ENCODE measurements around the gene FRMD4B. TPM values are rescaled to one million over a fixed set of nuclear protein-coding genes. Genes with fewer than 3 reads are reported as not detected.

Gene FRMD4B
- total and polyA plus RNA-seq, 10 of the 15 experiments (the other 5 are each of a cell fraction or from before 2014, with no cell fraction given): 3.9 to 11.4 (median 8.0) TPM

- TF ChIP-seq KDM1A (IDR thresholded peaks at IDR 0.05; ENCODE audit: borderline replicate concordance): no peak
- no peak for TF ChIP-seq NFXL1 (IDR thresholded peaks at IDR 0.05; ENCODE audit: borderline replicate concordance)
- TF ChIP-seq TCF3 (IDR thresholded peaks at IDR 0.05; ENCODE audit: borderline replicate concordance, insufficient read depth, low read depth, low read length): no peak
- no peak for TF ChIP-seq HCFC1 (IDR thresholded peaks at IDR 0.05; ENCODE audit: low read length)
- peak; percentile 98 for TF ChIP-seq RAD21 (IDR thresholded peaks at IDR 0.05; ENCODE audit: insufficient read depth, low read depth, low read length)
- TF ChIP-seq FOS (IDR thresholded peaks at IDR 0.05; ENCODE audit: borderline replicate concordance, extremely low read depth, insufficient read length): no peak
- no peak for TF ChIP-seq NFYB (IDR thresholded peaks at IDR 0.05; ENCODE audit: insufficient read depth, low read depth, low read length)
- no peak for TF ChIP-seq ZNF207 (IDR thresholded peaks at IDR 0.05; ENCODE audit: borderline replicate concordance)
- no peak for TF ChIP-seq ZBTB33 (IDR thresholded peaks at IDR 0.05)
- TF ChIP-seq YBX1 (IDR thresholded peaks at IDR 0.05): no peak
- TF ChIP-seq BHLHE40 (IDR thresholded peaks at IDR 0.05; ENCODE audit: borderline replicate concordance in 1 of 2, low read depth in 2 of 2, low read length in 1 of 2): peak; percentile 44 to 55; a peak in 1 of 4 replicates
- TF ChIP-seq ZNF217 (IDR thresholded peaks at IDR 0.05): no peak
- no peak for TF ChIP-seq SKIL (IDR thresholded peaks at IDR 0.05; ENCODE audit: low read depth, poor library complexity, severe bottlenecking)
- TF ChIP-seq SUZ12 (IDR thresholded peaks at IDR 0.05; ENCODE audit: unreplicated experiment): no peak
- TF ChIP-seq SP1 (IDR thresholded peaks at IDR 0.05; ENCODE audit: low read depth, low read length): no peak
- no peak for TF ChIP-seq NR2C2 (IDR thresholded peaks at IDR 0.05; ENCODE audit: borderline replicate concordance, control insufficient read depth, insufficient read length, low read depth)
- no peak for TF ChIP-seq ZNF622 (IDR thresholded peaks at IDR 0.05)
- no peak for TF ChIP-seq STAT3 (IDR thresholded peaks at IDR 0.05; ENCODE audit: low read depth, low read length)
- no peak for TF ChIP-seq BCL3 (IDR thresholded peaks at IDR 0.05; ENCODE audit: borderline replicate concordance, insufficient read depth, low read depth, low read length, poor library complexity, severe bottlenecking)
- no peak for TF ChIP-seq MXI1 (IDR thresholded peaks at IDR 0.05; ENCODE audit: low read depth, low read length)
- TF ChIP-seq TAF1 (IDR thresholded peaks at IDR 0.05; ENCODE audit: borderline replicate concordance, low read depth, low read length): no peak
Measured at GRCh38 chr3:69306239-69307185, 79.4 kb downstream of the FRMD4B start (continued).
